Prostate gland (tissue), 2 donors: ENCODE data around the gene MN1.

Experiments
- POLR2A ChIP-seq: fragments of 450-650 bp; IDR thresholded peaks from one replicate; pipeline ENCODE4 v1.6.1; 2016; ENCODE audit warnings: antibody characterized with exemption, mild to moderate bottlenecking
- POLR2AphosphoS5 ChIP-seq: sonication (generic); formaldehyde crosslinking; IDR thresholded peaks from one replicate; pipeline ENCODE4 v1.6.1; 2017; ENCODE audit warnings: antibody characterized with exemption
- TF ChIP-seq, protein P1 (sequence below), 4 experiments: fragments of 200-600 bp in 2 of 4; fragments of 450-650 bp in 2 of 4; sonication (generic) in 2 of 4; IDR thresholded peaks; 1 replicate in 3 of 4; 2 replicates in 1 of 4; pipeline ENCODE4 v1.5.1; 2016 to 2019; ENCODE audit warnings: antibody characterized with exemption in 4 of 4, mild to moderate bottlenecking in 2 of 4, moderate library complexity in 2 of 4

DNA sequence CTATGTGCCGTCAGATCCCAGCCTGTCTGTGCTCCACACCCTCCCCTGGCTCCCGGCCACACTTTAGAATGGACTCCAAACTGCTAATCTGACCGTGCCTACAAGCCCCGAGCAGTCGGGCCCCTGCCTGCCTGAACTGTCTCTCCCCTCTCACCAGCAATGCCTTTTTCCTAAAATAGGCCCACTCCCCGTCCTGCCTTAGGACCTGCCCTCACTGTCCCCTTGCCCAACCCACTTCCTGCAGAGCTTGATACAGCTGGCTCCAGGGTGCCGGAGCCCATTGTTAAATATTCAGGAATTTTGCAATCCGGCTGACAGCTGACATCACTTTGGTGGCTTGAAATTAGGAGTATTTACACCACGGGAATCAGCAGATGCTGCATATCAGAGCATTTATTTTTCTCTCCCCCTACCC is 21.4 kb downstream of the MN1 start:
- TF ChIP-seq, protein P1, sequence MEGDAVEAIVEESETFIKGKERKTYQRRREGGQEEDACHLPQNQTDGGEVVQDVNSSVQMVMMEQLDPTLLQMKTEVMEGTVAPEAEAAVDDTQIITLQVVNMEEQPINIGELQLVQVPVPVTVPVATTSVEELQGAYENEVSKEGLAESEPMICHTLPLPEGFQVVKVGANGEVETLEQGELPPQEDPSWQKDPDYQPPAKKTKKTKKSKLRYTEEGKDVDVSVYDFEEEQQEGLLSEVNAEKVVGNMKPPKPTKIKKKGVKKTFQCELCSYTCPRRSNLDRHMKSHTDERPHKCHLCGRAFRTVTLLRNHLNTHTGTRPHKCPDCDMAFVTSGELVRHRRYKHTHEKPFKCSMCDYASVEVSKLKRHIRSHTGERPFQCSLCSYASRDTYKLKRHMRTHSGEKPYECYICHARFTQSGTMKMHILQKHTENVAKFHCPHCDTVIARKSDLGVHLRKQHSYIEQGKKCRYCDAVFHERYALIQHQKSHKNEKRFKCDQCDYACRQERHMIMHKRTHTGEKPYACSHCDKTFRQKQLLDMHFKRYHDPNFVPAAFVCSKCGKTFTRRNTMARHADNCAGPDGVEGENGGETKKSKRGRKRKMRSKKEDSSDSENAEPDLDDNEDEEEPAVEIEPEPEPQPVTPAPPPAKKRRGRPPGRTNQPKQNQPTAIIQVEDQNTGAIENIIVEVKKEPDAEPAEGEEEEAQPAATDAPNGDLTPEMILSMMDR (IDR thresholded peaks at IDR 0.05) = no peak
- TF ChIP-seq POLR2AphosphoS5 (no peak), POLR2A (no peak)
